ENCODE data around the gene RPRD1B. TPM values are rescaled to one million over a fixed set of nuclear protein-coding genes. Genes with fewer than 3 reads are reported as not detected.

The RPRD1B gene
- total and polyA plus RNA-seq, 5 donors = 18.5 to 88.5 (median 67.7) TPM

DNA sequence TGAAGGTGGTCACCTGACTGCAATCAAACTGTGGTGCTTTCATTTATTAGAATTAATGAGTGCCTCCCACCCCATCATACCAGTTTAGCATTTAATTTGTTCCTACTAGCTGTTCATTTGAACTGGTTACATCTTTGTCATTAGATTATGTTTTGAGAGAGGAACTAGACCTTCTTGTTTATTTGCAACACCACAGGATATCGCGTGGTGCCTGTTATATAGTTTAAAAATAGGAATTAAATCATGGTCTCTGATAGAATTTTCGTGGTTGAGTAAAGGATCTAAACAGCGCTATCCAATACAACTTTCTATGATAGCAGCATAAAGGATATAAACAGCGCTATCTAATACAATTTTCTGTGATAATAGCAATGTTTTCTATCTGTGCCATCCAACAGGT, 2.8 kb downstream of the RPRD1B start:
- Histone ChIP-seq H3K4me1 (ENCODE audit: control insufficient read depth, insufficient read depth, low read length) (peaks cover 9% of the 10 kb centered on the region), H3K9me3 (ENCODE audit: control insufficient read depth, low read length) (no peaks in the 10 kb centered on the region), H3K27ac (ENCODE audit: low read length) (no peak overlapping the region), H3K4me3 (ENCODE audit: low read length) (no peak overlapping the region), H3K27me3 (ENCODE audit: control insufficient read depth, insufficient read depth) (no peaks in the 10 kb centered on the region)
- intact Hi-C loops (cut with DNase I) = no loop called here
- ATAC-seq (no peak), DNase-seq (no peak)
- 71% methylated on average over 5 of the region's 5 CpGs for WGBS

DNA sequence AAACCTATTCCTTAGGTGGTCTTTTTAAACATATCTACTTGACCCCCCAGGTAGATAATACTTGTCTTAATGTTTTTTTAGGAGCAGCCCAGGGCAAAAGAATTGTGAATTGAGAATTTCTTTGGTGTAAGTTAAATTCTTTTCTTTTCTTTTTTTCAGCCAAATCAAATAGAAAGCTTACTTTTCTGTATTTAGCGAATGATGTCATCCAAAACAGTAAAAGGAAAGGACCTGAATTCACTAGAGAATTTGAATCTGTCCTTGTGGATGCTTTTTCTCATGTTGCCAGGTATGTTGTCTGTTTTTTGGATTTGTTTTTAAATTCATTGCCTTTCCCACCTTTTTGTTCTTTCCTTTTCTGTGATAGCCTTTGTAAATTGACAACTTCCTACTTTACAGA, 6.7 kb downstream of the RPRD1B start:
- H3K27ac ChIP-seq (ENCODE audit: low read length) = no peak overlapping the region
- 98% methylated on average over 1 of the region's 1 CpG for WGBS
- no peak for ATAC-seq
- H3K9me3 ChIP-seq (ENCODE audit: control insufficient read depth, low read length) = no peaks in the 10 kb centered on the region
- no peak for DNase-seq
- no peak overlapping the region for H3K4me3 ChIP-seq (ENCODE audit: low read length)
- H3K27me3 ChIP-seq (ENCODE audit: control insufficient read depth, insufficient read depth) = no peaks in the 10 kb centered on the region
- intact Hi-C loops (cut with DNase I) = no loop called here
- H3K4me1 ChIP-seq (ENCODE audit: control insufficient read depth, insufficient read depth, low read length) = peaks cover 2% of the 10 kb centered on the region

DNA sequence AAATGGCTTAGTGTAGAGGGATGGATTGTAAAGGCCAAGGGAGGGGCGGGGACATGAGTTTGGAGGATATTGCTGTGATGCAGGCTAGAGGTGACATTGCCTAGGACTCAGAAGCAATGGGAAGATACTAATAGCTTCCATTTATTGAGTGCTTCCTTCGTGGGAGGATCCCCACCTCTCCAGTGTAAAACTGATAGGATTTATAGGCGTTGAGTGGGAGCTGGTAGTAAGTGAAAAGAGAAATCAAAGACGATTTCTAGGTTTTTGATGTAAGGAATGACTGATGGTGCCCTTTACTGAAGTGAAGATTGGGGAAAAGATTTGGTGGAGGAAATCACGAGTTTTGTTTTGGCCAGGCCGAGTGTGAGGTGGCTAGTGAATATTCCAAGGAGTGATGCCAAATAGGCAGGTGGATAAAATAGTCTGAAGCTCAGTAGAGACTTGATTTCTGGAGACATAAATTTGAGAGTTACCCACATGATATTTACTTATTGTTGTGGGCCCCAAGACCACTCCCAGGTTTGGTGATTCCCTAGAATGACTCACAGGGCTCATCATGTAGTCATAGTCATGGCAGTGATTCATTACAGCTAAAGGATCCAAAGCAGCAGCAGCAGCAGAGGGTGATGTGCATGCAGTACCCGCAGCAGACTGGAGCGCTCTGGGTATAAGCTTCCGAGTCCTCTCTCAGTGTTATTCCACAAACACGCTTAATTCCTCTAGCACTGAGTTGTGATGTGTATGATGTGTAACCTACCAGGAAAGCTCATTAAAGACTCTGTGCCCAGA, 10.2 kb downstream of the RPRD1B start:
- H3K4me1 ChIP-seq (ENCODE audit: control insufficient read depth, insufficient read depth, low read length) = peaks cover 5% of the 10 kb centered on the region
- no peak overlapping the region for H3K27ac ChIP-seq (ENCODE audit: low read length)
- no peak for DNase-seq

DNA sequence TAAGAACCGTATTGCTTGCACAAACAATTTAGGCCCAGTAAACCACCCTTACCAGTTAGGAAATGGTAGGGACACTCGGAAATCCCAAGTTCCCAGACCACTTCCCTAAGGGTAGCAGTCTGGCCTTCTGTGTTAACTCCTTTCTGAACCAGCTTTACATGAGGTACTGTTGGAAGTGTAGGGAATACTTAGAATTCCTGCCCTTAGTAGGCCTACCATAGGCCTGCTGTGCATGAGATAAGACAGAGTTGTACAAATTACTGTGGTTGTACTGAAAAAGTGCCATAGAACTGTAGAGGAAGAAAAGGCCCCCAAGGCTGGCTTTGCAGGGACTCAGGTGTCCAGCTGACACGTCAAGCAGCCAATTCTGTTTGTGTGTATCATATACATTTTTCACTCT, 11.1 kb downstream of the RPRD1B start:
- Histone ChIP-seq H3K27ac (ENCODE audit: low read length) (no peak overlapping the region), H3K4me3 (ENCODE audit: low read length) (no peak overlapping the region), H3K4me1 (ENCODE audit: control insufficient read depth, insufficient read depth, low read length) (peaks cover 5% of the 10 kb centered on the region), H3K9me3 (ENCODE audit: control insufficient read depth, low read length) (no peaks in the 10 kb centered on the region), H3K27me3 (ENCODE audit: control insufficient read depth, insufficient read depth) (no peaks in the 10 kb centered on the region)
- no peak for DNase-seq
- ATAC-seq = no peak
- intact Hi-C loops (cut with DNase I) = no loop called here
- 88% methylated on average over 3 of the region's 3 CpGs for WGBS

More for the DNA sequence above, 10.2 kb downstream of the RPRD1B start:
- no peaks in the 10 kb centered on the region for H3K27me3 ChIP-seq (ENCODE audit: control insufficient read depth, insufficient read depth)
- 87% methylated on average over 10 of the region's 10 CpGs for WGBS
- intact Hi-C loops (cut with DNase I) = no loop called here
- H3K9me3 ChIP-seq (ENCODE audit: control insufficient read depth, low read length) = no peaks in the 10 kb centered on the region
- peak in 1 of 2 donors; percentile 36 for ATAC-seq
- H3K4me3 ChIP-seq (ENCODE audit: low read length) = no peak overlapping the region

DNA sequence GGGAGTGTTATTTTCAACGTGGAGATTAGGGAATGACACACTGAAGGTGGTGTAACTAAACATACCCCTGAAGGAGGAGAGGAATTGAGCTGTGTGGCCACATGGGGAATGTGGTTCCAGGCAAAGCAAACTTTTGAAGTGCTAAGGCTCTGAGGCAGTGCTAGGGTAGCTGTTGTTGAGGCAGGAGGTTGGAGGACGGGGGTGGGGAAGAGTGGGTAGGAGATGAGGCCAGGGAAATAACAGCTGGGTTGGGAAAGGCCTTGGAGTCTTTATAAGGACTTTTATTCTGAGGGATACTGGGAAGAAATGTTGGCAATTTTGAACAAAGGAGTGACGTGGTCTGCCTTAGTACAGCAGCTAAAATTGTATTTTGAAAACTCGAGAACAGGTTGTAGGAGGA, 13.0 kb downstream of the RPRD1B start:
- no peak for DNase-seq
- Histone ChIP-seq H3K4me3 (ENCODE audit: low read length) (no peak overlapping the region), H3K9me3 (ENCODE audit: control insufficient read depth, low read length) (no peaks in the 10 kb centered on the region), H3K4me1 (ENCODE audit: control insufficient read depth, insufficient read depth, low read length) (peaks cover 5% of the 10 kb centered on the region), H3K27ac (ENCODE audit: low read length) (peak overlapping the region; percentile 58), H3K27me3 (ENCODE audit: control insufficient read depth, insufficient read depth) (no peaks in the 10 kb centered on the region)
- peak; percentile 54 to 66 for ATAC-seq
- WGBS = 49% methylated on average over 4 of the region's 4 CpGs
- intact Hi-C loops (cut with DNase I) = no loop called here

DNA sequence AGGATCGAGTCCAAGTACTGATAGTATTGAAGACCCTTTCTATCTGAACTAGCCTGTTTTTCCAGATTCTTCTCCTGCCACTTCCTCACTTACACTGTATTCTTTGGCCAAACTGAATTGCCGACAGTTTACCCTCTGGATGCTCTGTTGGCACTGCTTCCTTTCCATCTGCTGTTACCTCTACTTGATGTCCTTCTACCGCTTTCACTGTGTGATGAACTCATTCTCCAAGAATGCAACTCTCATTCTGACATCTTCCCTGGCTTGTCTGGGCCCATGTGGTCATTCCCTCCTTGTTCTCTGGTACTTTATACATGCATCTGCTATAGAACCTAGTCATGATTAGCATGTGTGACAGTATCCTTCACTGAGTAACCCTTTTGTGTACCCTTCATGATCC, 16.3 kb downstream of the RPRD1B start:
- peaks cover 5% of the 10 kb centered on the region for H3K4me1 ChIP-seq (ENCODE audit: control insufficient read depth, insufficient read depth, low read length)
- no peak overlapping the region for H3K4me3 ChIP-seq (ENCODE audit: low read length)
- DNase-seq = no peak
- WGBS = 46% methylated on average over 3 of the region's 3 CpGs
- H3K27me3 ChIP-seq (ENCODE audit: control insufficient read depth, insufficient read depth) = no peaks in the 10 kb centered on the region
- no peak overlapping the region for H3K27ac ChIP-seq (ENCODE audit: low read length)
- H3K9me3 ChIP-seq (ENCODE audit: control insufficient read depth, low read length) = no peaks in the 10 kb centered on the region
- intact Hi-C loops (cut with DNase I) = no loop called here
- ATAC-seq = peak; percentile 11 to 31

DNA sequence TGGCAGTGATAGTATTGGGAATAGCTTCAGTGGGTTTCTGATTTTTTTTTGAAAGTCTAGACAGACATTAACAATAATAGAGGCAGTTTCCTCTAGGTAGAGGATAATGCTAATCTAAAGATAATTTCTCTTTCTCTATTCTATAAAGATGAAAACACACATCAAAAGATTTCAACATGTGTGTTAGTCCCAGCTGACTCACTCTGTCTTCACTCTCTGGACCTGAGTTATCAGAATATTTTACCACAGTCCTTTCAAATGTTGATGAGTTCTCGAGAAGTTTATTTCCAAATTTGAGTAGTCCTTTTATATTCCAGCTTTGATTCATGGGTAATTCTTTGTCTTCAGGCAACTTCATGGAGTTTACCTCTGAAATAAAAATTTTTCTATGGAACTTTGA, 17.1 kb downstream of the RPRD1B start:
- no peak overlapping the region for H3K4me3 ChIP-seq (ENCODE audit: low read length)
- no peak overlapping the region for H3K27ac ChIP-seq (ENCODE audit: low read length)
- WGBS = 58% methylated on average over 1 of the region's 1 CpG
- intact Hi-C loops (cut with DNase I) = no loop called here
- no peaks in the 10 kb centered on the region for H3K9me3 ChIP-seq (ENCODE audit: control insufficient read depth, low read length)
- no peaks in the 10 kb centered on the region for H3K27me3 ChIP-seq (ENCODE audit: control insufficient read depth, insufficient read depth)
- ATAC-seq (no peak), DNase-seq (no peak)
- H3K4me1 ChIP-seq (ENCODE audit: control insufficient read depth, insufficient read depth, low read length) = peaks cover 5% of the 10 kb centered on the region

DNA sequence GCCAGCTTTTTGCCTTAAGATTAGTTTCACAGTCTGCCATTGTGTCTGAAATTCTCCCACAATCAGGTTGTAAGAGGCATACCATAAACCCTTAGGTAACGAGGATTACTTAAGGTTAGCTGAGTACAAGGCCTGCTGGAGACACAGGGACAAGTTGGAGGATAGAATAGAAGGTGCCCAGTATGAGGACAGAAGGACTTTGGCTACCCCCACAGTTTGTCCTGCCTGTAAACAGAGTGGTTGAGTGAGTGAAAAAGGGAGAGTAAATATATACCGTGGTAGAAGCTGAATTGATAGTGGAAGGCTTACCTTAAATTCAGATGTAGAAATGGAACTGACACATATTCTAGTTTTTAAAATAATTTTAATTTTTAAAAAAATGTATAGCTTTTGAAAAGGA, 19.3 kb downstream of the RPRD1B start:
- H3K4me1 ChIP-seq (ENCODE audit: control insufficient read depth, insufficient read depth, low read length) = no peaks in the 10 kb centered on the region

DNA sequence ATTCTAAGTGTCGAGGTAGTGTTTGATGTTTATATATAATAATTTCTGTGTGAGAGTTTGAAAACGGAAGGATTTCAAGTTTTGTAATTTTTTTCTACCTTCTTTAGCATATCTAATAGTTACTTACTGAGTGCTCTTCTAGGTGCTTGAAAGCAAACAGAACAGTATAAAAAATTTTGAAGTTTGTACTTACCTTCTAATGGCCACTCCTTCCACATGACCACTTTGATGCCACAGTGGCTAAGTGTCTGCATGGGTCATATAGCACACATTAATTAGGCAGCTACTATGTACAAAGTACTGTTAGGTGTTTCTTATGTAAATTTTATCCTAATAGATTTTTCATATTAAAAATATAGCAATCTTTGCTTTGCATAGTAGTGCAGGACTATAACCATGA, 21.1 kb downstream of the RPRD1B start:
- Histone ChIP-seq H3K4me3 (ENCODE audit: low read length) (no peak overlapping the region), H3K9me3 (ENCODE audit: control insufficient read depth, low read length) (no peaks in the 10 kb centered on the region), H3K4me1 (ENCODE audit: control insufficient read depth, insufficient read depth, low read length) (no peaks in the 10 kb centered on the region), H3K27ac (ENCODE audit: low read length) (no peak overlapping the region), H3K27me3 (ENCODE audit: control insufficient read depth, insufficient read depth) (no peaks in the 10 kb centered on the region)
- intact Hi-C loops (cut with DNase I) = loop anchor here (2.0 to 5.0 kb wide), 4 partner anchors 108 to 168 kb away; partner anchors contain the start of gene TGM2 (in 1 of the 4)
- ATAC-seq = no peak
- WGBS = 87% methylated on average over 2 of the region's 2 CpGs
- no peak for DNase-seq

More for the DNA sequence above, 19.3 kb downstream of the RPRD1B start:
- no peak overlapping the region for H3K4me3 ChIP-seq (ENCODE audit: low read length)
- no peaks in the 10 kb centered on the region for H3K27me3 ChIP-seq (ENCODE audit: control insufficient read depth, insufficient read depth)
- intact Hi-C loops (cut with DNase I) = no loop called here
- WGBS = 79% methylated on average over 2 of the region's 2 CpGs
- H3K27ac ChIP-seq (ENCODE audit: low read length) = no peak overlapping the region
- ATAC-seq = no peak
- DNase-seq = no peak
- no peaks in the 10 kb centered on the region for H3K9me3 ChIP-seq (ENCODE audit: control insufficient read depth, low read length)

DNA sequence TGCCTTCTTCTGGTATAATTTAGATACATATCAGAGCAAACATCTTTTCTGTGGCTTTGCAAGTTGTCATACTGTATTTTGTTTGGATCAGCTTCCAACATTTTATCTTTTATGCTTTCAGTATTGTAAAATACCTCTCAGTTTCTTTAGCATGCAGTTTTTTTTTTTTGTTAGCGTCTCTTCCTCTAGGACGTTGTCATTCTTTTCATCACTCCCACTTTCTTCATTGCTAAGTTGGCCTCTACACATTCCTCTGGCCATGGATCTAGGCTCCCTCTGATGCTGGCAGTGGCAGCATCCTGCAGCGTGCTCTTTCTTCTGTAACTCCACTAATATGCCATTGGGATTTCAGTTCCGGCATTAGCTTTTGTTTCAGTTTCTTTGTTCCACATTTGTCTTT, 21.7 kb downstream of the RPRD1B start:
- no peaks in the 10 kb centered on the region for H3K27me3 ChIP-seq (ENCODE audit: control insufficient read depth, insufficient read depth)
- H3K4me3 ChIP-seq (ENCODE audit: low read length) = no peak overlapping the region
- 27% methylated on average over 4 of the region's 4 CpGs for WGBS
- no peak for DNase-seq
- no peaks in the 10 kb centered on the region for H3K9me3 ChIP-seq (ENCODE audit: control insufficient read depth, low read length)
- H3K4me1 ChIP-seq (ENCODE audit: control insufficient read depth, insufficient read depth, low read length) = no peaks in the 10 kb centered on the region
- peak in 1 of 2 donors; percentile 50 for ATAC-seq
- intact Hi-C loops (cut with DNase I) = loop anchor here (2.0 to 5.0 kb wide), 4 partner anchors 107 to 168 kb away; partner anchors contain the start of gene TGM2 (in 1 of the 4)
- H3K27ac ChIP-seq (ENCODE audit: low read length) = no peak overlapping the region

DNA sequence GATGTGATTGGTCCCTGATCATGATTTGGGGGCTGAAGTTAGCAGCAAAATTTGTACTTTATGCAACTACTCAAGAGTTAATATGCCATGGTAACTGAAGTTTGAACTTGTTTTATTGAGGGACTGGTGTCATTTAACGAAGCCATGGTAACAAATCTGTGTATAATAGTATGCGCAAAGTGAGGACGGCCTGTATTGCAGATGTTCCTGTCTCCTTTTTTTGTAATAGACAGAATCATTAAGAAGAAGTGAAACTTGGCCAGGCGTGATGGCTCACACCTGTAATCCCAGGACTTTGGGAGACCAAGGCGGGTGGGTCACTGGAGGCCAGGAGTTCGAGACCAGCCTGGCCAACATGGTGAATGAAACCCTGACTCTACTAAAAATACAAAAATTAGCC, 22.3 kb downstream of the RPRD1B start:
- Histone ChIP-seq H3K4me1 (ENCODE audit: control insufficient read depth, insufficient read depth, low read length) (no peaks in the 10 kb centered on the region), H3K27me3 (ENCODE audit: control insufficient read depth, insufficient read depth) (no peaks in the 10 kb centered on the region), H3K9me3 (ENCODE audit: control insufficient read depth, low read length) (no peaks in the 10 kb centered on the region), H3K4me3 (ENCODE audit: low read length) (no peak overlapping the region), H3K27ac (ENCODE audit: low read length) (no peak overlapping the region)
- intact Hi-C loops (cut with DNase I) = loop anchor here (2.0 to 5.0 kb wide), 5 partner anchors 106 to 167 kb away; partner anchors contain the start of gene TGM2 (in 1 of the 4)
- ATAC-seq (no peak), DNase-seq (no peak)
- WGBS = 90% methylated on average over 6 of the region's 6 CpGs

All from right cardiac atrium (tissue), 5 donors.